Esophagus squamous epithelium (tissue), 4 donors: ENCODE measurements around the gene HIBCH.

ENCODE experiments used
- CTCF ChIP-seq, 6 experiments: fragments of 450-650 bp in 4 of 6; fragments of 200-600 bp in 2 of 6; sonication (generic) in 2 of 6; IDR thresholded peaks; one replicate each; pipeline ENCODE4 v1.5.1; 2016 to 2019; ENCODE audit warnings: antibody characterized with exemption in 6 of 6, mild to moderate bottlenecking in 4 of 6, moderate library complexity in 4 of 6
- POLR2A ChIP-seq, 4 donors: fragments of 450-650 bp; IDR thresholded peaks; one replicate each; pipeline ENCODE4 v1.6.1; 2017; ENCODE audit warnings: antibody characterized with exemption in 4 of 4, mild to moderate bottlenecking in 4 of 4, moderate library complexity in 3 of 4

- no peak for TF ChIP-seq POLR2A (IDR thresholded peaks at IDR 0.05)
- TF ChIP-seq CTCF (IDR thresholded peaks at IDR 0.05) = no peak
Observed at GRCh38 chr2:190338453-190338852, 18.8 kb upstream of the HIBCH start.
